Lower leg skin (tissue), 4 donors: ENCODE measurements around the gene PSMA4. TPM values are rescaled to one million over a fixed set of nuclear protein-coding genes. Genes with fewer than 3 reads are reported as not detected.
"Not testable (repeated sequence)": the region's sequence is repeated elsewhere in the genome, so short reads cannot be mapped to it uniquely, and the experiment has no call there.

Experiments
- DNase-seq, 2 donors: peaks; one replicate each; pipeline ENCODE4 v3.0.0-alpha.2; 2019; ENCODE audit warnings: low spot score in 2 of 2
- H3K4me3 ChIP-seq: fragments of 200-600 bp; sonication (generic); 2 replicates; pipeline ENCODE4 v1.5.1; 2017; ENCODE audit warnings: mild to moderate bottlenecking, low read depth; ENCODE audit not compliant: poor library complexity, severe bottlenecking
- POLR2A ChIP-seq, 2 donors: fragments of 450-650 bp; IDR thresholded peaks; one replicate each; pipeline ENCODE4 v1.6.1; 2016 to 2017; ENCODE audit warnings: antibody characterized with exemption in 2 of 2, mild to moderate bottlenecking in 1 of 2, moderate library complexity in 1 of 2
- WGBS, 2 donors: methylation state at CpG; one replicate each; pipeline ENCODE4 v1.1.5; 2018; 5-methylcytosine and 5-hydroxymethylcytosine counted together
- intact Hi-C: fragments of 100-400 bp; cut with DNase I; formaldehyde crosslinking; loops from one replicate; pipeline ENCODE4 v1.15.0; 2023; ENCODE audit warnings: low total_unique reads
- total RNA-seq, 4 donors: library from RNA; depleted of rRNA; stranded (reverse); fragments of >200 nt; gene quantifications; one replicate each; pipeline ENCODE4 v1.1.0, GENCODE V29; 2016
- TF ChIP-seq, protein P1 (sequence below), 3 donors: fragments of 450-650 bp; IDR thresholded peaks; one replicate each; pipeline ENCODE4 v1.5.1; 2016; ENCODE audit warnings: antibody characterized with exemption in 3 of 3, mild to moderate bottlenecking in 3 of 3, moderate library complexity in 2 of 3

PSMA4 gene
- total RNA-seq, 4 donors from 2014 or later: 59.0 to 143 (median 101) TPM

DNA sequence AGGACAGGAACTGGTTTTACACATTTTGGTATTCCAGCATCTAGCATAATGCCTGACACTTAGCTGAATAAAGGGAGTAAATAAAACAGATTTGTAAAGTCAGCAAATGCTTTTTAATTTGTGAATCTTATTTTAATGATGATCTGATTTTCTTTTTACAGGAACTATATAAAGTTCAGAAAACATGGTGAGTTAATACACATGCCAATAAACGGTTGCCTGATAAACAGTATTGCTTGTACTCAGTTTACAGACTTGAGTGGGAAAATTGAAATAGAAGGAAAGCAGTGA lies 1.4 kb downstream of the PSMA4 start:
- intact Hi-C loops: no loop called here
- DNase-seq: no peak
- WGBS, 2 donors: 19 to 24% methylated on average over 1 of the region's 1 CpG
- TF ChIP-seq, protein P1, sequence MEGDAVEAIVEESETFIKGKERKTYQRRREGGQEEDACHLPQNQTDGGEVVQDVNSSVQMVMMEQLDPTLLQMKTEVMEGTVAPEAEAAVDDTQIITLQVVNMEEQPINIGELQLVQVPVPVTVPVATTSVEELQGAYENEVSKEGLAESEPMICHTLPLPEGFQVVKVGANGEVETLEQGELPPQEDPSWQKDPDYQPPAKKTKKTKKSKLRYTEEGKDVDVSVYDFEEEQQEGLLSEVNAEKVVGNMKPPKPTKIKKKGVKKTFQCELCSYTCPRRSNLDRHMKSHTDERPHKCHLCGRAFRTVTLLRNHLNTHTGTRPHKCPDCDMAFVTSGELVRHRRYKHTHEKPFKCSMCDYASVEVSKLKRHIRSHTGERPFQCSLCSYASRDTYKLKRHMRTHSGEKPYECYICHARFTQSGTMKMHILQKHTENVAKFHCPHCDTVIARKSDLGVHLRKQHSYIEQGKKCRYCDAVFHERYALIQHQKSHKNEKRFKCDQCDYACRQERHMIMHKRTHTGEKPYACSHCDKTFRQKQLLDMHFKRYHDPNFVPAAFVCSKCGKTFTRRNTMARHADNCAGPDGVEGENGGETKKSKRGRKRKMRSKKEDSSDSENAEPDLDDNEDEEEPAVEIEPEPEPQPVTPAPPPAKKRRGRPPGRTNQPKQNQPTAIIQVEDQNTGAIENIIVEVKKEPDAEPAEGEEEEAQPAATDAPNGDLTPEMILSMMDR (IDR thresholded peaks at IDR 0.05): no peak
- no peak for TF ChIP-seq POLR2A (IDR thresholded peaks at IDR 0.05)
- H3K4me3 ChIP-seq: no peak overlapping the region

DNA sequence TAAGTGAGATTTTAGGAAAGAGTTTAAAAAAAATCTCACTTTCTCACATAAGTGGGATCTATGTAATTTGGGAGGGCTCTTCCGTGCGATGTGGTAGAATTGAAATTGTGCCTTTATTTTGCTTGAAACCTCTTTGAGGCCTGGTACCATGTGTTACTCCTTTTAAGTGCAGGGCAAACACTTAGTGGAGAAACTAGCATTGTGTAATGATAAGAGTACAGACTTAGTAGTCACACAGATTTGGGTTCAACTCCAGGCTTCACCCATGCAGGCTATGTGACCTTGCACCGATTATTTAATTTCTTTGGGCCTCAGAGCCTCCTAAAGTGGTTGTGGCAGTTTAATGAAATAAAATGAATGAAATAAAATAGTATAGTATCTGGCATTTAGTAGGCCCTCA lies 2.4 kb downstream of the PSMA4 start:
- no peak overlapping the region for H3K4me3 ChIP-seq
- DNase-seq: no peak
- WGBS, 2 donors: 95 to 96% methylated on average over 3 of the region's 3 CpGs
- TF ChIP-seq, protein P1 (IDR thresholded peaks at IDR 0.05): no peak
- no peak for TF ChIP-seq POLR2A (IDR thresholded peaks at IDR 0.05)
- intact Hi-C loops: no loop called here

DNA sequence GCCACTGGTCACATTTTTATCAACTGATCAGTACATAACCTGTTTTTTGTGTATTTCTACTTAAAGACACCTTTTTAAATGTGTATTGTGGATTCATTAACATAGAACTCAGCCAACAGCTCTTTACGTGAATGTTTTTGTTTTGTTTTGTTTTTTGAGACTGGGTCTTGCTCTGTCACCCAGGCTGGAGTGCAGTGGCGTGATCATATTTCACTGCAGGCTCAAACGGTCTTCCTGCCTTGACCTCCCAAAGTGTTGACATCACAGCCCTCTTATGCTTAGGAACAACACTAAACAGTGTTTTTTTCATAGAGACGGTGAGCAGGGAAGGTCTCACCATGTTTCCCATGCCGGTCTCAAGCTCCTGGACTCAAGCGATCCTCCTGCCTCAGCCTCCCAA lies 9.9 kb downstream of the PSMA4 start:
- TF ChIP-seq, protein P1 (IDR thresholded peaks at IDR 0.05): no peak
- intact Hi-C loops: no loop called here
- H3K4me3 ChIP-seq: no peak overlapping the region
- WGBS, 2 donors: 78 to 79% methylated on average over 6 of the region's 6 CpGs
- DNase-seq: no peak

DNA sequence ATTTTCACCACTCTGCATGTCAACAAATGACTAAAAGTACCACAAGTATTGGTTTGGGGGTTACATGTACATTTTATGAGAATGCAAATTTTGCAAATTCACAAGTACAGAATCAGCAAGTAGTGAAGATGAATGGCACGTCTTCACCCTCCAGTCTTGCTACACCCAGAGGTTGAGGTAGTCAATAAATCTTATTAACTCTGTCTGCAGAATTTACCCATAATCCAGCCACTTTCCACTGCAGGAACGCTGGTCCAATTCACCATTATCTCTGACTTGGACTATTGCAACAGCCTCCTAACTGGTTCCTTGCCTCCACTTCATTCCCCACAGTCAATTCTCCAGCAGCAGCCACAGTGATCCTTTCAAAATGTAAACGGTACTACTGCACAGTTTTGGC lies 10.6 kb downstream of the PSMA4 start:
- no peak overlapping the region for H3K4me3 ChIP-seq
- intact Hi-C loops: no loop called here
- 77 to 80% methylated on average over 3 of the region's 3 CpGs for WGBS, 2 donors
- DNase-seq: no peak
- TF ChIP-seq, protein P1 (IDR thresholded peaks at IDR 0.05): no peak
- no peak for TF ChIP-seq POLR2A (IDR thresholded peaks at IDR 0.05)

DNA sequence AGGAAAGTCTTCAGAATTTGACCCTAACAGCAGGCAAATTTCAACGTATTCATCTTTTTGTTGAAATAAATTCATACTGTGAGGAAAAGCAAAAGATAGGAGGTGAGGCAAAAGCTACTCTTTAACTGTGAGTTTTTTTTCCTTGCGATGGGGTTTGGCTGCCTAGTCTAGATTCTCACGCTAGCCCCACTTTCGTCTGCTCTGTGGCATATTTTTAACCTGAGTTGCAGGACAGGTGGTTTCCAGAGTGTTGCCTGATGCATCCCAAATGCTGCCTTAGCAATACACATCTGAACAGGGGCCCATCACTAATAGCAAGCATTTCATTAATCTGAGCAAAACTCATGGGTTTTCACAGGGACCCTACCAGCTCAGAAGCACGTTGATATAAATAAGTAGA lies 11.7 kb downstream of the PSMA4 start:
- no peak overlapping the region for H3K4me3 ChIP-seq
- WGBS, 2 donors: 79 to 84% methylated on average over 5 of the region's 5 CpGs
- DNase-seq: no peak
- no peak for TF ChIP-seq POLR2A (IDR thresholded peaks at IDR 0.05)
- TF ChIP-seq, protein P1 (IDR thresholded peaks at IDR 0.05): no peak
- intact Hi-C loops: no loop called here

DNA sequence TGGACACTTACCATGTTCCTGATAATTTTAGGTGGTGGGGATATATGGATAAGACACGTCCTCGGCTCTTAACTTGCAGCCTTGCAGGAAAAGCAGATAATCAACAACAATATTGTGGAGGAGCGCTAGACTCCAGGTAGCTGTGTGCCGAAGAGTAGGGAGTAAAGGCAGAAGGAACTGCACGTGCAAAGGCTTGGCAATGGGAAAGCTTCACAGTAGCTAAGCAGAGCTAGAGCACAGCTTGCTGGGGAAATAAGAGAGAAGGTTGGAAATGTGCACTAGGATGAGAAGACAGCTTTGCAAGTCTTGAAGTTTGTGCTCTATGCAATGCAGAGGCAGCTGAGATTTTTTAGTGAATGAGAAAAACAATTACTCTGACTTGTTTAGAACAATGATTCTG lies 12.4 kb downstream of the PSMA4 start:
- WGBS, 2 donors: 69 to 77% methylated on average over 5 of the region's 5 CpGs
- intact Hi-C loops: no loop called here
- TF ChIP-seq, protein P1 (IDR thresholded peaks at IDR 0.05): no peak
- TF ChIP-seq POLR2A (IDR thresholded peaks at IDR 0.05): no peak
- DNase-seq: no peak
- H3K4me3 ChIP-seq: no peak overlapping the region

DNA sequence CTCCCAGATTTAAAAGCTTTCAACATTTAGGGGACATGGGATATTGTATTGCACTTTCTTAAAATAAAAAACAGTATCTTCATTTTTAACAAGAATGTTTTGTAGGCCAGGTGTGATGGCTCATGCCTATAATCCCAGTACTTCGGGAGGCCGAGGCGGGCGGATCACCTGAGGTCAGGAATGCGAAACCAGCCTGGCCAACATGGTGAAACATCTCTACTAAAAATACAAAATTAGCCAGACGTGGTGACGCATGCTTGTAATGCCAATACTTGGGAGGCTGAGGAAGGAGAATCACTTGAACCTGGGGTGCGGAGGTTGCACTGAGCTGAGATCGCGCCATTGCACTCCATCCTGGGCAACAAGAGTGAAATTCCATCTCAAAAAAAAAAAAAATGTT lies 20.0 kb downstream of the PSMA4 start:
- WGBS, 2 donors: 95% methylated on average over 10 of the region's 10 CpGs
- DNase-seq, intact Hi-C loops, H3K4me3 ChIP-seq: not testable (repeated sequence)
